Measurements from ENCODE around the gene CCDC85C.

CCDC85C gene

GRCh38 chr14:99510556-99511139 lies 93.4 kb downstream of the CCDC85C start:
- DNase-seq (ENCODE audit: low read depth), result no peak

GRCh38 chr14:99509871-99510555 lies 94.0 kb downstream of the CCDC85C start:
- no peak for DNase-seq (ENCODE audit: low read depth)

GRCh38 chr14:99508896-99509629 lies 94.9 kb downstream of the CCDC85C start:
- DNase-seq (ENCODE audit: low read depth), result no peak

DNA sequence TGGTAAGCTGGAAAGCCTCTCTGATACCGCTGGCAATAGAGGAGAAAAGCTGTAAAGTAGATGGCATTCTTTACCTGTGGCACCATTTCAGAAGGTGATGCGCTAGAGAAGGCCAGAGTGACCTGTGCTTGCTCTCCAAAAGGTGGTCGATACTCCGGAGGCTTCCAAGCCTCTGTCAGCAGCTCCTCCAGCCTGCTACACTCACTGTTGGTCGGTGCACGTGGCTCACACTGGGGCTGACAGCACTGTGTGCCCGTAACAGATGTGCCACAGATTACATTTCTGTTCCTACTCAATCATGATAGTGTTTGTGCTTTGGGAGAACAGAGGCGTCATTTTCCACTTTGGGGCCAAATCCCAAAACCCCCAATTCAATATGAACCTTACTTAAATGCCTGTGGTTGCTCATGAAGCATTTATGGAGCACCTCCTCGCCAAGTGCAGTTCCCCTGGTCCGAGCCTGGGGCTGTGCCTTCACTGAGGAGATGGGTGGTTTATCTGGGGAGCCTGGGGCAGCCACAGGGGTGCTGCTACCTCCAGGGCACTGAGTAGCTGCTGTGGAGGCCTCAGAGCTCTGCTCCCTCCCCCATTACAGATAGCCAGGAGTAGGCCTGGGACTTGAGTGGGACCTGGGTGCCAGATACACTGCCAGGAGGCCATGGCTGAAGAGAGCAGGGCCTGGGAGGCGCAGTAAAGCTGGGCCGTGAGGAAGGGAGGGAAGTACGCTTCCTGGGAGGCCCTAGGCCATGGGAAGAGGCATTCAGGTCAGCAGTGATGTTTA lies 96.0 kb downstream of the CCDC85C start:
- no peak for DNase-seq (ENCODE audit: low read depth)

GRCh38 chr14:99506276-99506675 lies 97.7 kb downstream of the CCDC85C start:
- no peak for DNase-seq (ENCODE audit: low read depth)

DNA sequence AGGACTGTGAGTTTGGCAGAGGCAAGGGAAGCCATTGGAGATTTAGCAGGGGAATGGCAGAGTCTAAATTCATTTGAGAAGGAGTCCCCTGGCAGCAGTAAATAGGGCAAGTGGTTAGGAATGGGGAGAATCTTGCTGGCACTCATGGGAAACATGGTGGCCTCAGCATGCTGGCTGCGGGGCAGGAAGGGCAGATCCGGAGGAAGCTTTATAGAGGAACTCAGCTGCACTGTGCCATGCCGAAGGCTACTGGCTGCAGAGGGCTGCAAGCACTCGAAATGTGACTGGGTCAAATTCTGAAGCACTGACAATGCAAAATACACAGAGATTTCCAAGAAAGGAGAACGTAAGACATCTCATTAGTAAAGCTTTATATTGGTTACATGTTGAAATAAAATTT lies 98.9 kb downstream of the CCDC85C start:
- no peak for DNase-seq (ENCODE audit: low read depth)

DNA sequence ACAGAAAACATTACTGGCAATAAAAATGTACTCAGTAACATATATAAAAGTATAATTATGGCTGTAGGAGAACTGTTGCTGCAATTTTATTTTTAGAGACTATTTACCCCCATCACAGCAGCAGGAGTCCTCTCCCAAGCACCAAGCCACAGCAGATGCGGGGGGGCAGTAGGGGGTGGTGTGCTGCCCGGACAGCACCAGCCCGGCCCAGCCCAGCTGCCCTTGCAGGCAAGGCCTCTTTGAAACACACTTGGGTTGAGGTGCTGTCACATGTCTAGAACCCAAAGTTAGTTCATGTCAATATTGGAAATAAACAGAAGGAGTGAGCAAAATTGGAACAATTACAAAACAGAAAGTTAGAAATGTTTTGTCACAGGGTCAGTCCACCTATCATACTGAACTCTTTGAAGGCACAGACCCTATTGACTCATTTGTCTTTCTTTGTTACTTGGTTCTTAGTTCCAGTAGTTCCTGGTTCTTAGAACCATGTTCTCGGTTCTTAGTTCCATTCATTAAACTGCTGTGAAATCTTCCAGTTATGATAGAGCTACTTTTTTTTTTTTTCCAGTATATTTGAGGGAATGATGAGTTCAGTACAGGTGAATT lies 100.1 kb downstream of the CCDC85C start:
- DNase-seq (ENCODE audit: low read depth), result no peak

DNA sequence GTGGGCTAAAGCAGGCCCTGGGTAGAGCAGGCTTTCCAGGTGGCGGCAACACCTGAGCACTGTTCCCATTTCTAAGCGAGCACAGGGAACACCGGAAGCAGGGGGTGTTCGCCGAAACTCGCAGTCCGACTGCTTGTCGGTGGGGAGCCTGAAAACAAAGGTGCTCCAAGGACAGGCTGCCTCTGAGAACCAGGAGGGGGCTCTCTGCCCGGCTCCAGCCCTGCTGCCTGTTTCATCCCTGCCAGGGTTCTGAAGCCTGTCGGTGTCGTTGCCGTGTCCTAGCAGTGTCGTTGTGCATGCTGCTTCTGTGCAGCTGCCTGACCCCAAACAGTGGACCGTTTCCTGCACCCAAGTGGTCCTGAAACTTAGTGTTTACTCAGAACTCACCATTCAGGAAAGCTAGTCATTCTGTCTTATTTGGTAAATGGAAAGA lies 101.0 kb downstream of the CCDC85C start:
- DNase-seq (ENCODE audit: low read depth), result no peak

GRCh38 chr14:99497894-99498293 lies 106.1 kb downstream of the CCDC85C start:
- DNase-seq (ENCODE audit: low read depth), result no peak

GRCh38 chr14:99497341-99497740 lies 106.7 kb downstream of the CCDC85C start:
- DNase-seq (ENCODE audit: low read depth), result no peak

- no peak for DNase-seq (ENCODE audit: low read depth)
Measured at GRCh38 chr14:99484106-99484505, 119.9 kb downstream of the CCDC85C start.

DNA sequence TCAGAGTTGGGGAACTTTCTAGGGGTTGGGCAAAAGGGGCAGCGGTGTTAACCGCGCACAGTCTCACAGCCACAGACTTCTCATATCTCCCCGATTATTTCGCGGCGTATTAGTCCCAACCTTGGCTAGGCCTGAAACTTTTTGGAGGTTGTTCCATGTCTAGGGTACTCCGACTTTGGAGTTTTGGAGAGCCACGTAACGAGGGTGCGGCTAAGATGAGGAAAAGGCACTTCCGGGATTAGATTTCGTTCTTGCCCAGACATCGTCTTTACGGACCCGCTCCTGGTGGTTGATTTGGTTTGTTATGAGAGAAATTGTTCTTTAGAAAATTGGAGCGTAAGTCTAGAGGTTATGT lies 122.3 kb downstream of the CCDC85C start:
- DNase-seq (ENCODE audit: low read depth), result no peak

DNA sequence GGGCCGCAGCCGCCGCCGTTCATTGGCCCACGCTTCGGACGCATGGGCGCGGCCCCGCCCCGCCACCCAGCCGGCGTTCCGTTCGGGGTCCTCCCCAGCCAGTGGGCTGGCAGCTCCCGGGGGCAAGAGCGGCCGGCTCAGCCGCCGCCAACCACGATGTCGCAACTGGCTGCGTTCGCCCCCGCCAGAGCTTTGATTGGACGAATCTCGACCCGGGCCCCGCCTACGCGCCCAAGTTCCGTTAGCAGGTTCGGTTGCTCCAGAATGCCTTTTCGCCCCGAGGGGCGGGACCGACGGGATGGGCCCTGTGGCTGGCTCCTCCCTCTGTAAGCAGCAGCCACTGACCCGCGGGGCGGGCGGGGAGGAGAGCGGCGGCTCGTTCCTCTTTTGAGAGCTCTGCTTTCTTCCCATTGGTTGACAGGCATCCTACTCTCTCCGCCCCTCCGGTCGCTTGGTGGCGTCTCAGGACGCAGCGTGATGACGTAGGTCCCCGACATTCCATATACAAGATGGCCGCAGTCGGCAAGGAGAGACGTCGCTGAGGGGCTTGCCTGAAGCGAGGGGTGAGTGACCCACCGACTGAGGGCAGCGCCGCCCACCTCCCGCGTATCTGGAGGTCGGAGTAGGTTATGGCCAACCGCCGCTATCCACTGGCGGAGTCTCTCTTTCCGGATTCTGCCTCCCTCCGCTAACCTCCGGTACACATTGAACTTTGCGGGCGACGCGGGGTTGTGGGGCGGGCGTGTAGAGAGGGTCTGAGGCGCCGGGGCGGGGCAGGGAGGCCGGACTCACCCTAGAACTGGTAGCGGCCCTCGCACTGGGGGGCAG lies 122.9 kb downstream of the CCDC85C start, which contains the start of gene CCNK:
CCNK (plus strand) TSS at position 493 of the 828 bp plus-strand sequence. CDS start 11,269 bp downstream, outside the sequence.
- DNase-seq (ENCODE audit: low read depth), result peak; percentile 100

DNA sequence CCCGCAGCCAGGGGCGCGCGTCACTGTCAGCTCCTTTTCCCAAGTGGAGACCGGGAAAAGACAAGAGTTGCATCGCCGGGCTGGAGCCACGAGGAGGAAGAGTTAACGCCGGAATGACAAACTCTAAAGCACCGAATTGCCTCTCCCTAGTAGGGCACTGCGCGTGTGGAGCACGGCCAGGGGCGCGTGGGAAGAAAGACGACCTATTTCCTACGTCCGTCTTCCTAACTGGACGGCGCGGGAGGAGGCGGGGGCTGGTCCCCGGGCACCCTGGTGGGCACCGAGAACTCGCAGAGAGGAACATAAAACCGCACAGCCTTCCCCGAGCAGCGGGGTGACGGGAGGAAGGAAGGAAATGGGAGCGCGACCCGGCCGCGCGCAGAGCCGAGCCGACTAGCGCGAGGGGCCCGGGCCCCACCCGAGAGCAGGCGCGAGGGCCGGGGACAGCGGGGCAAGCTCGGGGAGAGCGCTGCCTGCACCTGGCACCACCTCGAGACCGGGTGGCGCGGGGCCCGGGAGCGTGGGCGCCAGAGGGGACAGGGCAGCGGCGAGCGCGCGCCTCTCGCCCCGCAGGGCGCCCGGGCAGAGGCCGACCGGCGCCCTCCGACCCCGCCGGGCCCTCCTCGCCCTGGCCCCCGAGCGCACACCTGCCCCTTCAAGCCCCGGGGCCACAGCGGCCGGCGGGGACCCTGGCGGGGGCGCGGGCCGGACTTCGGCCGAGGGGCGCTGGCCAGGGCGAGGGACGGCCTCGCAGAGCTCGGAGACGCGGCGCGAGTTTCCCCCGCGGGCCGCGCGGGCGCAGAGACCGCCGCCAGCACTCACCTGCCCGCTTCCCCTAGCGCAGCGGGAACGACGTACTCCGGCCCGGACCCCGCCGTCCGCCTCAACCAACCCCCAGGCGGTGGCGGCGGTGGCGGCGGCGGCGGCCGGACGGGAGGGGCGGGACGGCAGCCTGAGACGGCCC lies 123.8 kb downstream of the CCDC85C start, which contains the start of gene SETD3:
SETD3 (minus strand) TSS at position 954 of the 964 bp plus-strand sequence. CDS start 15,054 bp downstream, outside the sequence.
- DNase-seq (ENCODE audit: low read depth), result peak; percentile 9

GRCh38 chr14:99479160-99479905 lies 124.7 kb downstream of the CCDC85C start:
- DNase-seq (ENCODE audit: low read depth), result no peak

DNA sequence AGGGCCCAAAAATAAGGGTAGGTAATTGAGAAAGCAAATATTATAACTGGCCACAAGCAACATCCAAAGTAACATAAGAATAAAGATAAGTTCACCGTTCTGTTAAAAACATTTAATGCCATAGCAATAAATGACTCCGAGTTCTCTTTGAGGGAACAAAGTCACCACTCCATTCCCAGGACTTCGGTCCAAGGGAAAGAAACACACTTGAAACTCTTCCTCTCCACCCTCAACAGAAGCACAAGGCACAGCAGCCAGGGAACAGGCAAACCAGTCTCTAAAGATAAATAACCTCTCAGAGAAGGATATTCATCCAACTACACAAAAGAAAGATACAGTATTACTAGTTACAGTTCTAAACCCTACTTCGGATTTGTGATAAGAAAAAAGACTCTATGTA lies 125.9 kb downstream of the CCDC85C start:
- DNase-seq (ENCODE audit: low read depth), result no peak

- DNase-seq (ENCODE audit: low read depth), result no peak
Measured at GRCh38 chr14:99476864-99477263, 127.1 kb downstream of the CCDC85C start.

DNA sequence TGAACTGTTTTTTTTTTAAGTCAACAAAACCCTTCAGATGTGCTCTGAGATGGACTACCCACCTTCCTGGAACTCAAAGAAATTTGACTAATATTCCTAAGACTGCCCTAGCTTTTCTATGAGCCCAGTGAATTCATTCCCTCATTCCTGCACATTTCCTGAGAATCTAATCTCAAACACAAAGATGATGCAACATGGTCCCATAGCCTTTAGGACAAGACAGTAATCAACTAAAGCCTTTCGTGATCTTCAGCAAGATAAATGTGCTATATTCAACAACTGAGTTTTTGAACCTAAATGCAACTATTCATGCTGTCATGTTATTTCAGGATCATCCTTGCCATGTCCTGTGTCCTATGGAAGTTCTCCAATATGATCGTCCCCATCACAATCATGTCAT lies 128.3 kb downstream of the CCDC85C start:
- no peak for DNase-seq (ENCODE audit: low read depth)

- DNase-seq (ENCODE audit: low read depth), result no peak
Measured at GRCh38 chr14:99475179-99475578, 128.8 kb downstream of the CCDC85C start.
